OCI-LY3 (cell line): Measurements from ENCODE around the gene COL24A1.

Experiments
- EZH2phosphoT487 ChIP-seq: fragments of 200-600 bp; shearing (Covaris generic); IDR thresholded peaks from 2 replicates; pipeline ENCODE4 v1.6.1; 2018; ENCODE audit warnings: antibody characterized with exemption, mixed run types, low read depth
- TF ChIP-seq, protein P1 (sequence below): fragments of 200-600, 300-600 bp; sonication (generic); IDR thresholded peaks from 2 replicates; pipeline ENCODE4 v1.5.1; 2014; ENCODE audit warnings: antibody characterized with exemption, low read length, low read depth

DNA sequence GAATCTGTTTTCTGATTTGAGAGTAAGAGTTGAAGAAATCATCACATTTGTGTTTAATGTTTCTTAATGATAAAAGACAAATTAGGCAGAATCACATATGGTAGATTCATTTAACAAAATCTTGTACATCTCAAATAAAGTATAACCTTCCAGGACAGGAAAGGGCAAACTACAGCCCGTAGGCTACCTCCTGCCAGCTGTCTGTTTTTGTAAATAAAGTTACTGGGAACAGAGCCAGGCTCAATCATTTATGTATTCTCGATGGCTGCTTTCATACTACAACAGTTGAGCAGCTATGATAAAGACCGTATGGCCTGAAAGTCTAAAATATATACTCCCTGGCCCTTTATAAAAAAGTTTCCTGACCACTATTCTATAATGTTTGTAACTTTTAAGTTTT lies 204.1 kb downstream of the COL24A1 start:
- TF ChIP-seq, protein P1, sequence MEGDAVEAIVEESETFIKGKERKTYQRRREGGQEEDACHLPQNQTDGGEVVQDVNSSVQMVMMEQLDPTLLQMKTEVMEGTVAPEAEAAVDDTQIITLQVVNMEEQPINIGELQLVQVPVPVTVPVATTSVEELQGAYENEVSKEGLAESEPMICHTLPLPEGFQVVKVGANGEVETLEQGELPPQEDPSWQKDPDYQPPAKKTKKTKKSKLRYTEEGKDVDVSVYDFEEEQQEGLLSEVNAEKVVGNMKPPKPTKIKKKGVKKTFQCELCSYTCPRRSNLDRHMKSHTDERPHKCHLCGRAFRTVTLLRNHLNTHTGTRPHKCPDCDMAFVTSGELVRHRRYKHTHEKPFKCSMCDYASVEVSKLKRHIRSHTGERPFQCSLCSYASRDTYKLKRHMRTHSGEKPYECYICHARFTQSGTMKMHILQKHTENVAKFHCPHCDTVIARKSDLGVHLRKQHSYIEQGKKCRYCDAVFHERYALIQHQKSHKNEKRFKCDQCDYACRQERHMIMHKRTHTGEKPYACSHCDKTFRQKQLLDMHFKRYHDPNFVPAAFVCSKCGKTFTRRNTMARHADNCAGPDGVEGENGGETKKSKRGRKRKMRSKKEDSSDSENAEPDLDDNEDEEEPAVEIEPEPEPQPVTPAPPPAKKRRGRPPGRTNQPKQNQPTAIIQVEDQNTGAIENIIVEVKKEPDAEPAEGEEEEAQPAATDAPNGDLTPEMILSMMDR = no peak
- no peak for TF ChIP-seq EZH2phosphoT487
